ENCODE data around the gene CIP2A. TPM values are rescaled to one million over a fixed set of nuclear protein-coding genes. Genes with fewer than 3 reads are reported as not detected.

The CIP2A gene
- polyA plus RNA-seq, 1 donor from 2014 or later, result 29.3 TPM

DNA sequence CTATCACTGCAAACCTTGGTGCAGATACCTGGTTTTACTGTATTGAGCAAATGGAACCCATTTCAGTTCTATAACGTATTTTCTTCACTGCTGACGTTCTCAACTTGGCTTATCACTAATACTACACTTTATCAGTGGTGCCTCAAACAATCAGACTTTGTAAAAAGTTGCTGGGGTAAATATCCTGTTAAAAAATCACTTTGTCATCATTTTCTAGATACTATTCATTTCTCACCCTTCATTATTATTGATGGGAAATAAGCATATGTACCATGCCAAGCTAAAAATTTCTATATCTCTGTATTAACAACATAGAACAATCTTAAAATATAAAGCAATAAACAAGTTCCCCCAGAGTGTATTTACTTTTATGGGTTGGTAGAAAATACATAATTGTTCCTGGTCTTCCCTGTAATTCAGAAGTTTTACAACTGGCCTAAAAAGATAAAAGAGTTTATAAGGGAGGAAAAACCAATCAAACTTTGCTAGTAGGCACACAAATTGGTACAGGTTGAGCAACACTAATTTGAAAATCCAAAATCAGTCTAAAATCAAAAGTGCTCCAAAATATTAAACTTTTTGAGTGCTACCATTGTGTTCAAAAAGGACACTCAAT is 33.2 kb downstream of the CIP2A start:
- Histone ChIP-seq H3K27me3 (ENCODE audit: insufficient read depth, low read depth, low read length) (no peaks in the 10 kb centered on the region), H3K9ac (ENCODE audit: low read length) (no peak overlapping the region), H3K4me2 (ENCODE audit: low read length) (no peak overlapping the region), H3K36me3 (ENCODE audit: insufficient read depth, low read length) (no peaks in the 10 kb centered on the region), H3K79me2 (replicated peaks; ENCODE audit: insufficient read depth, low read length) (no peaks in the 10 kb centered on the region), H3K27ac (ENCODE audit: low read length) (no peak overlapping the region), H3K9me3 (ENCODE audit: low read length) (no peaks in the 10 kb centered on the region), H3K4me3 (ENCODE audit: low read length) (no peak overlapping the region), H4K20me1 (ENCODE audit: insufficient read depth) (no peaks in the 10 kb centered on the region), H3F3A (ENCODE audit: insufficient read depth, low read length, poor library complexity, severe bottlenecking) (no peaks in the 10 kb centered on the region), H3K9me2 (ENCODE audit: insufficient read depth, low read length) (no peaks in the 10 kb centered on the region), H2AFZ (ENCODE audit: low read depth, low read length) (no peak overlapping the region)
- TF ChIP-seq, protein P1, sequence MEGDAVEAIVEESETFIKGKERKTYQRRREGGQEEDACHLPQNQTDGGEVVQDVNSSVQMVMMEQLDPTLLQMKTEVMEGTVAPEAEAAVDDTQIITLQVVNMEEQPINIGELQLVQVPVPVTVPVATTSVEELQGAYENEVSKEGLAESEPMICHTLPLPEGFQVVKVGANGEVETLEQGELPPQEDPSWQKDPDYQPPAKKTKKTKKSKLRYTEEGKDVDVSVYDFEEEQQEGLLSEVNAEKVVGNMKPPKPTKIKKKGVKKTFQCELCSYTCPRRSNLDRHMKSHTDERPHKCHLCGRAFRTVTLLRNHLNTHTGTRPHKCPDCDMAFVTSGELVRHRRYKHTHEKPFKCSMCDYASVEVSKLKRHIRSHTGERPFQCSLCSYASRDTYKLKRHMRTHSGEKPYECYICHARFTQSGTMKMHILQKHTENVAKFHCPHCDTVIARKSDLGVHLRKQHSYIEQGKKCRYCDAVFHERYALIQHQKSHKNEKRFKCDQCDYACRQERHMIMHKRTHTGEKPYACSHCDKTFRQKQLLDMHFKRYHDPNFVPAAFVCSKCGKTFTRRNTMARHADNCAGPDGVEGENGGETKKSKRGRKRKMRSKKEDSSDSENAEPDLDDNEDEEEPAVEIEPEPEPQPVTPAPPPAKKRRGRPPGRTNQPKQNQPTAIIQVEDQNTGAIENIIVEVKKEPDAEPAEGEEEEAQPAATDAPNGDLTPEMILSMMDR (IDR thresholded peaks at IDR 0.05; ENCODE audit: poor library complexity, severe bottlenecking), result no peak
- TF ChIP-seq POLR2AphosphoS5 (IDR thresholded peaks at IDR 0.05), result no peak
- no peak for TF ChIP-seq MXI1 (conservative IDR thresholded peaks at IDR 0.05; ENCODE audit: poor library complexity, severe bottlenecking)

DNA sequence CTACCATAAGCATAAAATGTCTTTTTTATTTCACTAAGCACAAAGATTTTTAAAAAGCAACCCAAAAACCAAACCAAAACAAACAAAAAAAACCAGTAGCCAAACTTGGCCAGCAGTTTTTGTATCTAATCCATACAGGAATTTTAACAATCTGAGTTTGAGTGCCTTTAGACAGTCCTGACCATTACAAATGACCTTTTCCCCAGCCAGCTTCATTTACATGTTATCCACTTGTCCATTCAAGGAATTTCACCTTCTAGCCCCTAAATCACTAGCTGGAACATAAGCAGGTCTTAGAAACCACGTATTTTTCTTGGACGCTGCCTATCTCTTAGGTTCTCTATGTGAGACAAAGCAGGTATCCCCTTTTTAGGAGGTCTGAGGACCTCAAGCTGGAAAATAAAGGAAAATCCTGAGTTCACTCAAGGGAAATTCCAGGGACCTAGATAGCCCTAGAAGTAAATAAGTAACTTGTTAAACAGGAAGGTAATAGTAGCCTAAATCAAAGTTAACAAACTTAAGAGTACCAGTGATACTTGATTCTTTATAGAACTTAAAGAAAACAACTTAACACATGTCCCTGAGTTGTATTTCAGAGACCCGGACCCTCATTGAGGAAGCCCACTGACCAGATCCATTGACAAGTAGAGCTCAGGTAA is 34.2 kb downstream of the CIP2A start:
- H2AFZ ChIP-seq (ENCODE audit: low read depth, low read length), result no peak overlapping the region
- H3K9me2 ChIP-seq (ENCODE audit: insufficient read depth, low read length), result no peaks in the 10 kb centered on the region
- H3K27ac ChIP-seq (ENCODE audit: low read length), result no peak overlapping the region
- H3F3A ChIP-seq (ENCODE audit: insufficient read depth, low read length, poor library complexity, severe bottlenecking), result no peaks in the 10 kb centered on the region
- H3K79me2 ChIP-seq (replicated peaks; ENCODE audit: insufficient read depth, low read length), result no peaks in the 10 kb centered on the region
- no peak overlapping the region for H3K4me2 ChIP-seq (ENCODE audit: low read length)
- no peaks in the 10 kb centered on the region for H3K9me3 ChIP-seq (ENCODE audit: low read length)
- no peaks in the 10 kb centered on the region for H3K27me3 ChIP-seq (ENCODE audit: insufficient read depth, low read depth, low read length)
- TF ChIP-seq EZH2 (IDR thresholded peaks at IDR 0.05; ENCODE audit: borderline replicate concordance, insufficient read depth, low read length, poor library complexity, severe bottlenecking), result no peak
- TF ChIP-seq, protein P2, sequence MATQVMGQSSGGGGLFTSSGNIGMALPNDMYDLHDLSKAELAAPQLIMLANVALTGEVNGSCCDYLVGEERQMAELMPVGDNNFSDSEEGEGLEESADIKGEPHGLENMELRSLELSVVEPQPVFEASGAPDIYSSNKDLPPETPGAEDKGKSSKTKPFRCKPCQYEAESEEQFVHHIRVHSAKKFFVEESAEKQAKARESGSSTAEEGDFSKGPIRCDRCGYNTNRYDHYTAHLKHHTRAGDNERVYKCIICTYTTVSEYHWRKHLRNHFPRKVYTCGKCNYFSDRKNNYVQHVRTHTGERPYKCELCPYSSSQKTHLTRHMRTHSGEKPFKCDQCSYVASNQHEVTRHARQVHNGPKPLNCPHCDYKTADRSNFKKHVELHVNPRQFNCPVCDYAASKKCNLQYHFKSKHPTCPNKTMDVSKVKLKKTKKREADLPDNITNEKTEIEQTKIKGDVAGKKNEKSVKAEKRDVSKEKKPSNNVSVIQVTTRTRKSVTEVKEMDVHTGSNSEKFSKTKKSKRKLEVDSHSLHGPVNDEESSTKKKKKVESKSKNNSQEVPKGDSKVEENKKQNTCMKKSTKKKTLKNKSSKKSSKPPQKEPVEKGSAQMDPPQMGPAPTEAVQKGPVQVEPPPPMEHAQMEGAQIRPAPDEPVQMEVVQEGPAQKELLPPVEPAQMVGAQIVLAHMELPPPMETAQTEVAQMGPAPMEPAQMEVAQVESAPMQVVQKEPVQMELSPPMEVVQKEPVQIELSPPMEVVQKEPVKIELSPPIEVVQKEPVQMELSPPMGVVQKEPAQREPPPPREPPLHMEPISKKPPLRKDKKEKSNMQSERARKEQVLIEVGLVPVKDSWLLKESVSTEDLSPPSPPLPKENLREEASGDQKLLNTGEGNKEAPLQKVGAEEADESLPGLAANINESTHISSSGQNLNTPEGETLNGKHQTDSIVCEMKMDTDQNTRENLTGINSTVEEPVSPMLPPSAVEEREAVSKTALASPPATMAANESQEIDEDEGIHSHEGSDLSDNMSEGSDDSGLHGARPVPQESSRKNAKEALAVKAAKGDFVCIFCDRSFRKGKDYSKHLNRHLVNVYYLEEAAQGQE (IDR thresholded peaks at IDR 0.05; ENCODE audit: borderline replicate concordance), result no peak
- no peak for TF ChIP-seq RAD21 (conservative IDR thresholded peaks at IDR 0.05)
- no peak for TF ChIP-seq EP300 (conservative IDR thresholded peaks at IDR 0.05; ENCODE audit: poor library complexity, severe bottlenecking)
- no peak for TF ChIP-seq TAF1 (IDR thresholded peaks at IDR 0.05; ENCODE audit: low read depth)
- TF ChIP-seq, protein P1 (IDR thresholded peaks at IDR 0.05; ENCODE audit: poor library complexity, severe bottlenecking), result no peak
- no peak for TF ChIP-seq MXI1 (conservative IDR thresholded peaks at IDR 0.05; ENCODE audit: poor library complexity, severe bottlenecking)
- H3K4me3 ChIP-seq (ENCODE audit: low read length), result no peak overlapping the region
- H3K9ac ChIP-seq (ENCODE audit: low read length), result no peak overlapping the region
- no peaks in the 10 kb centered on the region for H4K20me1 ChIP-seq (ENCODE audit: insufficient read depth)
- no peaks in the 10 kb centered on the region for H3K36me3 ChIP-seq (ENCODE audit: insufficient read depth, low read length)
